Keratinocyte (primary cell): Measurements from ENCODE around the gene SPATA32.

Source experiments
- EZH2 ChIP-seq: IDR thresholded peaks from one replicate; pipeline ENCODE4 v1.6.1; 2012; ENCODE audit warnings: inconsistent platforms, mild to moderate bottlenecking, low read length, moderate library complexity
- TF ChIP-seq, protein P1 (sequence below), 3 experiments: IDR thresholded peaks in 1 of 3; conservative IDR thresholded peaks in 1 of 3; optimal IDR thresholded peaks in 1 of 3; 2 replicates in 2 of 3; 3 replicates in 1 of 3; pipeline versions ENCODE3 to v1.5.1; 2011; ENCODE audit warnings: low read length in 3 of 3, mild to moderate bottlenecking in 3 of 3, moderate library complexity in 2 of 3, control low read depth in 1 of 3, inconsistent platforms in 1 of 3; ENCODE audit not compliant: insufficient read depth in 2 of 3; ENCODE audit errors: extremely low read depth in 1 of 3

DNA sequence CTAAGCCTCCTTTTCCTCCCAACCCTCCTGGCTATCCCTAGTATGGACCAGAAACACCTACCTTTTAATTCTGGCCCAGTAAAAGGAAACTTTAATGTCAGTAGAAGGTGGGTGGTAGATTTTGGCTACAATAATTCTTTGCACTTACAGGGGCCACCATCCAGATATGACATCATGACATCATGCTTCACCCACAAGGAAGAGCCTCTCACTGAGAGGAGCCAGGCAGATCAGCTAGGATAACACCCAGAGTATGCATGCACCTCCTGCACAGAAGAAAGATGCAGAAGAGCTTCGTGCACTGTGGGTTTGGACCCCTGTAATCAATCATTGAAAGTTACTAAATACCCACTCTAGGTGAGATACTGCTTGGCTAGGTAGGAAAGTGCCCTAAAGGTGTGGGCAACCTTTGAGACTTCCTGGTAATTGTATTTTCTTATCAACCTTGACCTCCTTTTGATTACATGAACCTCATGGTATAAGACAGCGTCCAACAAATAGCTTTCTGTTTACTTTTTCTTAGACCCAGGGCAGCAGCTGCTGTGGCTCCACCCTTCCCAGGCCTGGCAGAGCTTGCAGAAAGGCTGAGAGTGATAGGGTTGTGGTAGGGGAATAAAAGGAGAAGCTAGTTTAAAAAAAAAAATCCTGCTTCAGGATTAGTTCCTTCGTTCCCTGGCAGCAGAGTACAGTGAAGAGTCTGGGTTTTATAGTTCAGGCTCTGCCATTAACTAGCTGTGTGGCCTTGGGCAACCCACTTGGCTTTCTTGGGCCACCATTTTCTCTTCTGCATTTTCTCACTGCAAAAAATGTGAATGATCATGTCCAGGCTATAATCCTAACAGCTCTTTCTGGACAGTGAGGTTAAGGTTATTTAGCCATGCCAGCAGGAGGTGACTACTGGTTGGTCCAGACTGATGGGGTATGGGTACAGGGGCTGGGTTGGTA is 48.8 kb upstream of the SPATA32 start:
- TF ChIP-seq, protein P1, sequence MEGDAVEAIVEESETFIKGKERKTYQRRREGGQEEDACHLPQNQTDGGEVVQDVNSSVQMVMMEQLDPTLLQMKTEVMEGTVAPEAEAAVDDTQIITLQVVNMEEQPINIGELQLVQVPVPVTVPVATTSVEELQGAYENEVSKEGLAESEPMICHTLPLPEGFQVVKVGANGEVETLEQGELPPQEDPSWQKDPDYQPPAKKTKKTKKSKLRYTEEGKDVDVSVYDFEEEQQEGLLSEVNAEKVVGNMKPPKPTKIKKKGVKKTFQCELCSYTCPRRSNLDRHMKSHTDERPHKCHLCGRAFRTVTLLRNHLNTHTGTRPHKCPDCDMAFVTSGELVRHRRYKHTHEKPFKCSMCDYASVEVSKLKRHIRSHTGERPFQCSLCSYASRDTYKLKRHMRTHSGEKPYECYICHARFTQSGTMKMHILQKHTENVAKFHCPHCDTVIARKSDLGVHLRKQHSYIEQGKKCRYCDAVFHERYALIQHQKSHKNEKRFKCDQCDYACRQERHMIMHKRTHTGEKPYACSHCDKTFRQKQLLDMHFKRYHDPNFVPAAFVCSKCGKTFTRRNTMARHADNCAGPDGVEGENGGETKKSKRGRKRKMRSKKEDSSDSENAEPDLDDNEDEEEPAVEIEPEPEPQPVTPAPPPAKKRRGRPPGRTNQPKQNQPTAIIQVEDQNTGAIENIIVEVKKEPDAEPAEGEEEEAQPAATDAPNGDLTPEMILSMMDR (optimal IDR thresholded peaks at IDR 0.05 in 1 of 3, IDR thresholded peaks at IDR 0.05 in 1 of 3, conservative IDR thresholded peaks at IDR 0.05 in 1 of 3; ENCODE audit: extremely low read depth in 1 of 3, insufficient read depth in 2 of 3, low read length in 3 of 3), result no peak
- no peak for TF ChIP-seq EZH2
